IMR-90 (cell line): Measurements from ENCODE around the gene NPTX2. TPM values are rescaled to one million over a fixed set of nuclear protein-coding genes. Genes with fewer than 3 reads are reported as not detected.

Experiments used
- ATAC-seq: fragments of 200-7000 bp; cut with Tn5 transposase; 2 replicates; pipeline ENCODE4 v1.9.1; 2020; ENCODE audit warnings: low read depth, mild to moderate bottlenecking, moderate library complexity
- BruUV-seq: library from RNA; stranded (reverse); fragments of 400-500 nt; replicated peaks from 2 replicates; lab custom pipeline; 2021; lab: Mats Ljungman, UMichigan
- CTCF ChIA-PET: fragments of 300-600 bp; formaldehyde crosslinking; extraction: SDS; loops from one replicate; lab custom pipeline; 2021; ENCODE audit warnings: antibody characterized with exemption; lab: Yijun Ruan, JAX
- POLR2A ChIA-PET: fragments of 300-600 bp; sonication (Branson Sonifier 250); formaldehyde crosslinking; loops from one replicate; lab custom pipeline; 2022; ENCODE audit warnings: antibody characterized with exemption; ENCODE audit not compliant: unreplicated experiment; lab: Charles Lee
- DNase-seq: peaks from one replicate; pipeline ENCODE4 v3.0.0; 2013
- H2AFZ ChIP-seq: replicated peaks from 2 replicates; pipeline ENCODE3; 2013; ENCODE audit warnings: low read length, mild to moderate bottlenecking; ENCODE audit not compliant: poor library complexity
- H2AK5ac ChIP-seq: 2 replicates; pipeline ENCODE4 v1.6.1; 2013; ENCODE audit warnings: low read depth, low read length, inconsistent platforms
- H2AK9ac ChIP-seq: replicated peaks from 2 replicates; pipeline ENCODE3; 2013; ENCODE audit warnings: mild to moderate bottlenecking, low read depth, low read length, moderate library complexity; ENCODE audit not compliant: poor library complexity
- H2BK120ac ChIP-seq: 2 replicates; pipeline ENCODE4 v1.6.1; 2013; ENCODE audit warnings: low read depth, low read length, inconsistent platforms
- H2BK15ac ChIP-seq: 3 replicates; pipeline ENCODE4 v1.6.1; 2013; ENCODE audit warnings: low read depth, low read length, inconsistent platforms
- H2BK20ac ChIP-seq: 2 replicates; pipeline ENCODE4 v1.6.1; 2013; ENCODE audit warnings: low read depth, mild to moderate bottlenecking, inconsistent platforms, low read length, moderate library complexity
- H2BK5ac ChIP-seq: 2 replicates; pipeline ENCODE4 v1.6.1; 2013; ENCODE audit warnings: mild to moderate bottlenecking, low read depth, low read length, inconsistent platforms; ENCODE audit not compliant: poor library complexity, severe bottlenecking
- H3K14ac ChIP-seq: replicated peaks from 2 replicates; pipeline ENCODE4 v1.6.1; 2013; ENCODE audit warnings: low read depth, low read length, inconsistent platforms
- H3K18ac ChIP-seq: 2 replicates; pipeline ENCODE4 v1.6.1; 2013; ENCODE audit warnings: low read depth, low read length, control low read depth
- H3K23ac ChIP-seq: 2 replicates; pipeline ENCODE4 v1.6.1; 2013; ENCODE audit warnings: low read depth, low read length, inconsistent platforms
- H3K27ac ChIP-seq: 2 replicates; pipeline ENCODE4 v1.5.1; 2013; ENCODE audit warnings: mild to moderate bottlenecking, control low read depth, low read length; ENCODE audit not compliant: insufficient read depth
- H3K27me3 ChIP-seq: 2 replicates; pipeline ENCODE4 v1.6.1; 2013; ENCODE audit warnings: low read length; ENCODE audit not compliant: control insufficient read depth, insufficient read depth
- H3K36me3 ChIP-seq: 2 replicates; pipeline ENCODE4 v1.6.1; 2013; ENCODE audit warnings: low read length, mixed read lengths; ENCODE audit not compliant: control insufficient read depth, insufficient read depth
- H3K4ac ChIP-seq: 2 replicates; pipeline ENCODE4 v1.6.1; 2013; ENCODE audit warnings: low read depth, low read length, inconsistent platforms
- H3K4me1 ChIP-seq: 2 replicates; pipeline ENCODE4 v1.6.1; 2013; ENCODE audit warnings: low read length, mixed read lengths; ENCODE audit not compliant: control insufficient read depth, insufficient read depth
- H3K4me2 ChIP-seq: 2 replicates; pipeline ENCODE4 v1.6.1; 2013; ENCODE audit warnings: low read depth, mild to moderate bottlenecking, control low read depth, low read length, moderate library complexity
- H3K4me3 ChIP-seq: 2 replicates; pipeline ENCODE4 v1.5.1; 2013; ENCODE audit warnings: low read depth, mild to moderate bottlenecking, control low read depth, low read length, moderate library complexity; ENCODE audit not compliant: insufficient read depth
- H3K56ac ChIP-seq: 2 replicates; pipeline ENCODE4 v1.6.1; 2013; ENCODE audit warnings: low read length, inconsistent platforms; ENCODE audit not compliant: insufficient read depth; ENCODE audit errors: extremely low read depth
- H3K79me1 ChIP-seq, 2 experiments: 2 replicates each; pipeline ENCODE4 v1.6.1; 2013; ENCODE audit warnings: low read length in 2 of 2, inconsistent platforms in 1 of 2, low read depth in 1 of 2
- H3K9ac ChIP-seq: 2 replicates; pipeline ENCODE4 v1.6.1; 2013; ENCODE audit warnings: low read depth, low read length, control low read depth
- H3K9me1 ChIP-seq: 2 replicates; pipeline ENCODE4 v1.6.1; 2013; ENCODE audit warnings: low read length, inconsistent platforms; ENCODE audit not compliant: insufficient read depth
- H3K9me3 ChIP-seq: 2 replicates; pipeline ENCODE4 v1.6.1; 2013; ENCODE audit warnings: low read length; ENCODE audit not compliant: control insufficient read depth, insufficient read depth
- H4K20me1 ChIP-seq: 2 replicates; pipeline ENCODE4 v1.6.1; 2013; ENCODE audit warnings: low read length, inconsistent platforms; ENCODE audit not compliant: insufficient read depth
- H4K5ac ChIP-seq: 2 replicates; pipeline ENCODE4 v1.6.1; 2013; ENCODE audit warnings: mild to moderate bottlenecking, low read depth, low read length, control low read depth
- H4K8ac ChIP-seq, 2 experiments: 2 replicates each; pipeline ENCODE4 v1.6.1; 2013; ENCODE audit warnings: low read depth in 2 of 2, low read length in 2 of 2, control low read depth in 1 of 2, inconsistent platforms in 1 of 2
- H4K91ac ChIP-seq: 2 replicates; pipeline ENCODE4 v1.6.1; 2013; ENCODE audit warnings: low read depth, low read length, inconsistent platforms; ENCODE audit not compliant: insufficient read depth
- BHLHE40 ChIP-seq: fragments of 150-350 bp; IDR thresholded peaks from 2 replicates; pipeline ENCODE4 v1.6.1; 2016; ENCODE audit warnings: mild to moderate bottlenecking, low read depth, low read length
- CEBPB ChIP-seq: IDR thresholded peaks from 2 replicates; pipeline ENCODE4 v1.6.1; 2012; ENCODE audit warnings: low read depth, low read length, improper control_type of control experiment
- FOS ChIP-seq: fragments of 150-350 bp; IDR thresholded peaks from 2 replicates; pipeline ENCODE4 v1.6.1; 2016; ENCODE audit warnings: low read depth, low read length
- MXI1 ChIP-seq: IDR thresholded peaks from 2 replicates; pipeline ENCODE4 v1.6.1; 2012; ENCODE audit warnings: low read depth, mild to moderate bottlenecking, low read length, moderate library complexity, borderline replicate concordance
- NFE2L2 ChIP-seq: fragments of 150-350 bp; IDR thresholded peaks from 2 replicates; pipeline ENCODE4 v1.6.1; 2016; ENCODE audit warnings: low read depth, mild to moderate bottlenecking, low read length
- POLR2A ChIP-seq: IDR thresholded peaks from 2 replicates; pipeline ENCODE4 v1.6.1; 2012; ENCODE audit warnings: mild to moderate bottlenecking, low read depth, low read length
- RAD21 ChIP-seq: IDR thresholded peaks from 2 replicates; pipeline ENCODE4 v1.6.1; 2012; ENCODE audit warnings: low read length, improper control_type of control experiment
- RCOR1 ChIP-seq: IDR thresholded peaks from 2 replicates; pipeline ENCODE4 v1.6.1; 2012; ENCODE audit warnings: mild to moderate bottlenecking, low read length, improper control_type of control experiment; ENCODE audit not compliant: insufficient replicate concordance
- RFX5 ChIP-seq: IDR thresholded peaks from 2 replicates; pipeline ENCODE4 v1.8.0; 2012; ENCODE audit warnings: low read depth, mild to moderate bottlenecking, low read length, moderate library complexity
- SMC3 ChIP-seq: fragments of 150-350 bp; IDR thresholded peaks from 2 replicates; pipeline ENCODE4 v1.6.1; 2016; ENCODE audit warnings: low read depth, mild to moderate bottlenecking, antibody characterized with exemption, low read length, moderate library complexity
- WGBS, 2 experiments: methylation state at CpG; one replicate each; pipeline versions ENCODE4 v1.1.5 to v1.1.7; 2013; ENCODE audit warnings: missing lambda C conversion rate in 2 of 2; ENCODE audit not compliant: insufficient read length in 1 of 2; ENCODE audit errors: extremely low coverage in 2 of 2; 5-methylcytosine and 5-hydroxymethylcytosine counted together
- dilution Hi-C: fragments of 300-500 bp; cut with HindIII; formaldehyde crosslinking; loops from one replicate; pipeline ENCODE4 v1.14.3; 2018; ENCODE audit warnings: low sequenced_read_pairs; ENCODE audit not compliant: unreplicated experiment
- in situ Hi-C: fragments of 300-500 bp; cut with MboI; formaldehyde crosslinking; loops from 3 replicates; pipeline ENCODE4 v1.14.3; 2019; ENCODE audit warnings: low sequenced_read_pairs, inconsistent platforms, mixed read lengths
- intact Hi-C: fragments of 100-400 bp; cut with micrococcal nuclease; formaldehyde crosslinking; loops from 2 replicates; pipeline ENCODE4 v1.10.0; 2022
- polyA plus RNA-seq, 3 experiments: library from polyadenylated mRNA; depleted of rRNA; stranded (reverse); fragments of >200 nt; gene quantifications; 2 replicates each; pipeline ENCODE4 v1.2.3, GENCODE V29; 2012; ENCODE audit warnings: low replicate concordance in 1 of 3
- total RNA-seq: library from RNA; depleted of rRNA; stranded (reverse); fragments of >200 nt; gene quantifications from 2 replicates; pipeline ENCODE4 v1.2.3, GENCODE V29; 2012
- TF ChIP-seq, protein P1 (sequence below): fragments of 150-350 bp; IDR thresholded peaks from 2 replicates; pipeline ENCODE4 v1.6.1; 2017; ENCODE audit warnings: mild to moderate bottlenecking, antibody characterized with exemption, low read length, low read depth

NPTX2 gene
- total and polyA plus RNA-seq, 2 of the 4 experiments (the other 2 are of a cell fraction), result under 0.01 to 0.03 TPM

DNA sequence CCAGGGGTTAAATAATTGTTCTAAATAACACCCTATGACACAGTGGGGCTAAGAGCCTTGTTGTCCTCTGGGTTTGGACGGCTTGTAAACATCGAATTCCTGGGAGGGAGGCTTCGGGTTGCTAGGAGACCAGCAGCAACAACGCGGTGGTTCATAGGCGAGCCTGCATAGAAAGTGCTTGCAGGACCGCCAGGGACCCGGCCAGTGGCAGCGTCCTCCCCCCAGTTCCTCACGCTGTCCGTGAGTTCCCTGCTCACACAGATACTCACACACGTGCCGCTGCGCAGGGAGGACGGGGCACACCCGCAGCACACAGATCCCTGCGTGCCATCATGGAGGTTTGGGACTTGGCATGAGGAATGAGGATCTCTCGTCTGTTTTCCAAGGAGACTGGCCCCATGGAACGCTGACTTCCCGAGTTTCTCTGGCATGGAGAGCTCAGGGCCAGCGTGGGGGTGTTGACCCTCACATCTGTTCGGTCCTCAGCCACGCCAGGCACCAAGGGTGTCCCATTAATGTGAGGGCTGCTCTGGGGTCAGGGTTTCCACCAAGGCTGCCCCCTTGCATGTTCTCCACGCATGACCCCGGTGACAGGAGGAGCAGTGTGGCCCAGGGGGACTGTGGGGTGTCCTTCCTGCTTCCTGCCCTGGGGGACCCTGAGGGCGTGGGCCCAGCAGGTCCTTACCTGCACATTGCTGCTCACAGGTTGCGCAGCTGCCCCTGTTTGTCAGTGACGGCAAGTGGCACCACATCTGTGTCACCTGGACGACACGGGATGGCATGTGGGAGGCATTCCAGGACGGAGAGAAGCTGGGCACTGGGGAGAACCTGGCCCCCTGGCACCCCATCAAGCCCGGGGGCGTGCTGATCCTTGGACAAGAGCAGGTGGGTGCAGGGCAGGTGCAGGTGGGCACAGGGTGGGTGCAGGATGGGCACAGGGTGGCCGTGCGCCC, 9.7 kb downstream of the NPTX2 start:
- Histone ChIP-seq H3K14ac (no peak overlapping the region), H3K4ac (no peak overlapping the region), H3K27me3 (no peaks in the 10 kb centered on the region), H3K79me1 (no peaks in the 10 kb centered on the region), H2BK120ac (no peak overlapping the region), H2BK15ac (no peak overlapping the region), H3K9ac (no peak overlapping the region), H3K9me1 (no peaks in the 10 kb centered on the region), H3K4me2 (no peak overlapping the region), H2AK5ac (no peak overlapping the region), H3K36me3 (no peaks in the 10 kb centered on the region), H3K23ac (no peak overlapping the region), H3K9me3 (peaks cover 27% of the 10 kb centered on the region), H2AFZ (no peak overlapping the region), H4K91ac (no peak overlapping the region), H2BK5ac (no peak overlapping the region), H4K5ac (no peak overlapping the region), H3K27ac (no peak overlapping the region), H2AK9ac (no peak overlapping the region), H3K18ac (no peak overlapping the region), H3K56ac (no peak overlapping the region), H3K4me1 (no peaks in the 10 kb centered on the region), H2BK20ac (no peak overlapping the region), H3K4me3 (no peak overlapping the region), H4K20me1 (no peaks in the 10 kb centered on the region), H4K8ac (no peak overlapping the region)
- in situ Hi-C loops, result no loop called here
- CTCF ChIA-PET, result no interaction called here
- DNase-seq (no peak), ATAC-seq (no peak)
- TF ChIP-seq NFE2L2 (no peak), RFX5 (no peak), BHLHE40 (no peak), RCOR1 (no peak), RAD21 (no peak), SMC3 (no peak), POLR2A (no peak), MXI1 (no peak), FOS (no peak), CEBPB (no peak)
- TF ChIP-seq, protein P1, sequence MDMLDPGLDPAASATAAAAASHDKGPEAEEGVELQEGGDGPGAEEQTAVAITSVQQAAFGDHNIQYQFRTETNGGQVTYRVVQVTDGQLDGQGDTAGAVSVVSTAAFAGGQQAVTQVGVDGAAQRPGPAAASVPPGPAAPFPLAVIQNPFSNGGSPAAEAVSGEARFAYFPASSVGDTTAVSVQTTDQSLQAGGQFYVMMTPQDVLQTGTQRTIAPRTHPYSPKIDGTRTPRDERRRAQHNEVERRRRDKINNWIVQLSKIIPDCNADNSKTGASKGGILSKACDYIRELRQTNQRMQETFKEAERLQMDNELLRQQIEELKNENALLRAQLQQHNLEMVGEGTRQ, result no peak
- intact Hi-C loops, result no loop called here
- dilution Hi-C loops, result no loop called here
- POLR2A ChIA-PET, result no interaction called here
- 50% methylated on average over 15 of the region's 35 CpGs; no CpG with 5 or more reads in 1 of the 2 experiments for WGBS, 2 experiments
- no TSS peak for BruUV-seq
